Neutrophil (primary cell): ENCODE measurements around the gene IRF2BPL.

Experiments used
- H3K27ac ChIP-seq: fragments of 200-600 bp; sonication (generic); 2 replicates; pipeline ENCODE4 v1.5.1; 2016; ENCODE audit warnings: mild to moderate bottlenecking, moderate library complexity
- H3K27me3 ChIP-seq: fragments of 200-600 bp; sonication (generic); 2 replicates; pipeline ENCODE4 v1.6.0; 2016; ENCODE audit warnings: mild to moderate bottlenecking
- H3K36me3 ChIP-seq: fragments of 200-600 bp; sonication (generic); 2 replicates; pipeline ENCODE4 v1.5.1; 2017
- H3K4me1 ChIP-seq, 2 experiments: fragments of 200-600 bp in 1 of 2; sonication (generic) in 1 of 2; 1 replicate in 1 of 2; 2 replicates in 1 of 2; pipeline versions ENCODE4 v1.5.1 to v1.6.1; 2013 to 2016; ENCODE audit warnings: low read depth in 1 of 2, low read length in 1 of 2, mild to moderate bottlenecking in 1 of 2, moderate library complexity in 1 of 2; ENCODE audit not compliant: control insufficient read depth in 1 of 2, insufficient read depth in 1 of 2
- H3K4me3 ChIP-seq, 2 experiments: fragments of 200-600 bp in 1 of 2; sonication (generic) in 1 of 2; 1 replicate in 1 of 2; 2 replicates in 1 of 2; pipeline ENCODE4 v1.5.1; 2013 to 2016; ENCODE audit warnings: low read depth in 1 of 2, low read length in 1 of 2, mild to moderate bottlenecking in 1 of 2, moderate library complexity in 1 of 2
- H3K9me3 ChIP-seq: fragments of 200-600 bp; sonication (generic); 2 replicates; pipeline ENCODE4 v1.5.1; 2016
- CTCF ChIP-seq: fragments of 200-600 bp; sonication (generic); IDR thresholded peaks from 2 replicates; pipeline ENCODE4 v1.5.1; 2016; ENCODE audit warnings: antibody characterized with exemption

IRF2BPL gene

GRCh38 chr14:76981670-76982069 lies 46.8 kb downstream of the IRF2BPL start:
- no peak overlapping the region for H3K4me3 ChIP-seq
- no peaks in the 10 kb centered on the region for H3K27me3 ChIP-seq
- peaks cover 8 to 10% of the 10 kb centered on the region in 2 experiments for H3K4me1 ChIP-seq
- no peaks in the 10 kb centered on the region for H3K9me3 ChIP-seq
- TF ChIP-seq CTCF, result no peak
- H3K36me3 ChIP-seq, result no peaks in the 10 kb centered on the region
- H3K27ac ChIP-seq, result no peak overlapping the region

- no peak for TF ChIP-seq CTCF
- Histone ChIP-seq H3K4me1 (peaks cover 8 to 10% of the 10 kb centered on the region in 2 experiments), H3K27ac (peak overlapping the region; percentile 61), H3K9me3 (no peaks in the 10 kb centered on the region), H3K27me3 (no peaks in the 10 kb centered on the region), H3K4me3 (peak overlapping the region in 1 of 2 experiments; percentile 35), H3K36me3 (no peaks in the 10 kb centered on the region)
These were observed 50.5 kb downstream of the IRF2BPL start for GRCh38 chr14:76977793-76978720.

- Histone ChIP-seq H3K4me3 (no peak overlapping the region), H3K4me1 (peaks cover 8 to 10% of the 10 kb centered on the region in 2 experiments), H3K27ac (no peak overlapping the region), H3K27me3 (no peaks in the 10 kb centered on the region), H3K9me3 (no peaks in the 10 kb centered on the region), H3K36me3 (no peaks in the 10 kb centered on the region)
- TF ChIP-seq CTCF, result no peak
These were observed 52.1 kb downstream of the IRF2BPL start for GRCh38 chr14:76976240-76977005.

- Histone ChIP-seq H3K4me3 (no peak overlapping the region), H3K36me3 (no peaks in the 10 kb centered on the region), H3K27me3 (no peaks in the 10 kb centered on the region), H3K9me3 (no peaks in the 10 kb centered on the region), H3K4me1 (peaks cover 8 to 10% of the 10 kb centered on the region in 2 experiments), H3K27ac (no peak overlapping the region)
- no peak for TF ChIP-seq CTCF
These were observed 52.7 kb downstream of the IRF2BPL start for GRCh38 chr14:76975812-76976211.

- Histone ChIP-seq H3K9me3 (no peaks in the 10 kb centered on the region), H3K27ac (no peak overlapping the region), H3K4me3 (no peak overlapping the region), H3K4me1 (peaks cover 8 to 10% of the 10 kb centered on the region in 2 experiments), H3K36me3 (no peaks in the 10 kb centered on the region), H3K27me3 (no peaks in the 10 kb centered on the region)
- TF ChIP-seq CTCF, result no peak
These were observed 53.5 kb downstream of the IRF2BPL start for GRCh38 chr14:76975051-76975450.
